Activated CD4-positive, alpha-beta T cell treated with anti-CD3 and anti-CD28 coated beads, Interleukin-2, amount 50 U/mL, for 48 hours (primary cell): Measurements from ENCODE around the gene NKAPD1.
A peak's percentile ranks its signal among the peaks of the same experiment; 100 is the strongest.
"Not testable (repeated sequence)": the region's sequence is repeated elsewhere in the genome, so short reads cannot be mapped to it uniquely, and the experiment has no call there.

Experiments used
- DNase-seq, 2 experiments: peaks; one replicate each; pipeline ENCODE4 v3.0.0-alpha.2; 2020

NKAPD1 gene

GRCh38 chr11:112086422-112087191 lies 12.5 kb downstream of the NKAPD1 start, which contains the start of the genes SDHD and TIMM8B:
TSS of gene SDHD (plus strand) at chr11:112086873. CDS start at chr11:112086908, 35 bp downstream.
TSS of gene TIMM8B (minus strand) at chr11:112086756. CDS start at chr11:112086723, 33 bp downstream.
- peak; percentile 92 to 95 for DNase-seq

DNA sequence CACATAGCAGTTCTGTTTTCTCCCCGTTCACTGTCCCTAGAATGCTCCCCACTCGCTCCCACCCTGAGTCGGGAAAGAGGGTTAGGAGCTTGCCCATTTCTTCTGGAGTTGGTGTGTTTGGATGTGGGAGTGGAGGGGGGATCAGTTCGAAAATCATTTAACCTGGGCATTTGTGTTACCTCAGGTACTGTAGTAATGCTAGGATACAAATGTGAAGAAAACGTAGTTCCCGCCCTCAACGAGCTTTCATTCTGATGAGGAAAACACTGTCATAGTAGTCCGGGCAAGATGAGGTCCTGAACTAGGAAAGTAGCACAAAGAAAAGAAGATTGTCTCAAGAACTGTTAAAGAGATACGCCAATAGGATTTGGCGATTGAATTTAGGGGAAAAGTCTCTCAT lies 13.1 kb downstream of the NKAPD1 start:
- DNase-seq = no peak

- not testable (repeated sequence) for DNase-seq
Measured at GRCh38 chr11:112095302-112095701, 21.2 kb downstream of the NKAPD1 start.

DNA sequence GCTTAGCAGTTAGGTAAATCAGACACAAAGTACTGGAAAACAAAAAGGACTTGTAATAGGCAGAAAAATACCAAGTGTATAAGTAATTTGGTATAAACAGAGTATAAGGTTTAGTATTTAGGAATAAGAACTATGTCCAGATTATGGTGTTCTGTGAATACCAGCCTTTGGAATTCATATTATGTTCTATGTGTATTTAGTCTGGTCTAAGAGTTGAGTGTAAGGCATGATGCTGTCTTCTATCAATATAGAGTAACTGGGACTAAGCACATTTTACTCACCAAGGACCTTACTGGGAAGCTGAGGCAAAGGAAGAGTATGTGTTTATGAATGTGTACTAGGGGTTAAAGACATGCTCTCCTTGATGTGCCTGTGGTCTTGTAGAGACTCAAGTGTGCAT lies 22.1 kb downstream of the NKAPD1 start:
- DNase-seq = no peak

- no peak for DNase-seq
Measured at GRCh38 chr11:112097734-112098528, 23.8 kb downstream of the NKAPD1 start.

GRCh38 chr11:112100462-112100861 lies 26.4 kb downstream of the NKAPD1 start:
- DNase-seq = no peak

- DNase-seq = no peak
Measured at GRCh38 chr11:112103446-112103845, 29.3 kb downstream of the NKAPD1 start.

DNA sequence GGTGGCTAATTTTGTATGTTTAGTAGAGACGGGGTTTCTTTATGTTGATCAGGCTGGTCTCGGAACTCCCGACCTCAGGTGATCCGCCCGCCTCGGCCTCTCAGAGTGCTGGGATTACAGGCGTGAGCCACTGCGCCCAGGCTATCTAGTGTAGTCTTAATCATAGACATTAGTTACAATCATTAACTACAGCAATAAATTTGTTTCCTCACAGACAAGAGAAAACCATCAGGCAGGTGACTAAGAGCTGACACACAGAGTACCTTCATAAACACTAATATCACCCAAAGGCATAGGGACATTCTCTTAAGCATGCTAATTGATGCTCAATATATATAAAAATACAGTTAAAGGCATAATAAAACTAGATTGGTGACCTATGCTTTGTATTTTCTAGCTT lies 32.0 kb downstream of the NKAPD1 start:
- no peak for DNase-seq

- DNase-seq = no peak
Measured at GRCh38 chr11:112113539-112114457, 39.7 kb downstream of the NKAPD1 start.

DNA sequence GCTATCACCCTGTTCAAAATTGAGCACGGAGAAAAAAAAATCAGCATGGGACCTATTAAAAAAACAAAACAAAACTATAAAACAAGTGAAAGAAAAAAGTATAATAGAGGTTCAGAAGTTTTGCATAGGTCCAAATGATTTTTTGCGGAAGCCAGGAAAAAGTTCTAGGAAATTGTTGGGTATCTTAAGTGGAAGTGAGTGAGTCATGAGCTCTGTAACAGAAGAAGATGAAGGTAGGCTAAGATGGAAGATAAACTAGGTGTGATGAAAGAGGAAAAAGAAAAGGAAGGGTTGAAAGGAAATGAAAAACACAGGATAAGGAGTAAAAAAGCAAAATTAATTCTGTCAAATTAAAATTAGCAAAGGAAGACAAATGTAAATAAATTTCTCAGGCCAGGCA lies 40.4 kb downstream of the NKAPD1 start:
- no peak for DNase-seq

GRCh38 chr11:112115386-112115785 lies 41.3 kb downstream of the NKAPD1 start:
- DNase-seq = no peak

- DNase-seq = no peak
Measured at GRCh38 chr11:112118176-112118575, 44.1 kb downstream of the NKAPD1 start.

- DNase-seq = no peak
Measured at GRCh38 chr11:112121981-112122615, 48.0 kb downstream of the NKAPD1 start.

DNA sequence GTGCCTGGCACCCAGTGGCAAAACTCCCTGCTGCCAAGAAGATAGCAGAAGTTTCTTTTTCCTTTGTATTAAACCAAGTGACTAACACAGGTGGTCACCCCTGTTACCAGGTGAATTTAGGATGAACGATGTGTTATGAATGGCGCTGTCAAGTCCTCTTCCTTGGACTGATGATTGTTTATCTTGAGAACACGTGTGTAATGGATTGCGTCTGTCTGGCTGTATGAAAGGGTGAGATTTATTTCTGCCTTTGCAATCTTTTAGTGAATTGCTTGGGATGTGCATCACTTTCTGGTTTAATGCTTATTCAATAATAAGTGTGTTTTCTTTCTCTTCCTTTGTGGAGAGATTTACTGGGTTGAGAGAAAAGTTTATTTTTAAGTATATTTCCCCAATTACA lies 49.0 kb downstream of the NKAPD1 start:
- DNase-seq = no peak

- DNase-seq = no peak
Measured at GRCh38 chr11:112127056-112127455, 53.0 kb downstream of the NKAPD1 start.

DNA sequence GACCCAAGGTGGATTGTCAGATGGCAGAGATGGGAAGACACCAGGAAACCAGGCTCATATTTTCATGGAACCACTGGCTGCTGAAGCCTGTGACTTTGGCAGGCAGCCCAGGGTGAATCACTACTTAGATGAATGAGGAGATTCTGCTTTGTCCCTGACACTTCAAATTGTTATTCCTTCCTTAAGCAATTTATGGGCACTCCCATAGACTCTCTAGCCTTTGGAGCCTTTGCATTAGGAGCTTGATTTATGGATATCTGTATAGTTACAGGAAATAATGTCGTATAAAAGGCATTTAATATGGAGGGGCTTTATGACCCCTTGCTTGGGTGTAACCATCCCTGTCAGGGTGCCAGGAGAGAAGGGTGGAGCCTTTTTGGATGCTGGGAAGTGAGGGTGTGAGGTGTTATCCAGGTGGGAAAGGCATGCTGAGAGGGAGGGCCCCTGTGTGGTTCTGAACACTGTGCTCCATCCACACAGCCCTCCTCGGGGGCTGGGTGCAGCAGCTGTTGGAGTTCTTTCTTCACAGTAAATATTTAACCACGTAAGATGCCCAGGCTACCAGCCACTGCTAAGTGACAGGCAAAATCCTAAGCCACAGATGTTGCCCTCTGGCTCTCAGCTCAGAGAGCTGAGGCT lies 54.5 kb downstream of the NKAPD1 start:
- DNase-seq = no peak

DNA sequence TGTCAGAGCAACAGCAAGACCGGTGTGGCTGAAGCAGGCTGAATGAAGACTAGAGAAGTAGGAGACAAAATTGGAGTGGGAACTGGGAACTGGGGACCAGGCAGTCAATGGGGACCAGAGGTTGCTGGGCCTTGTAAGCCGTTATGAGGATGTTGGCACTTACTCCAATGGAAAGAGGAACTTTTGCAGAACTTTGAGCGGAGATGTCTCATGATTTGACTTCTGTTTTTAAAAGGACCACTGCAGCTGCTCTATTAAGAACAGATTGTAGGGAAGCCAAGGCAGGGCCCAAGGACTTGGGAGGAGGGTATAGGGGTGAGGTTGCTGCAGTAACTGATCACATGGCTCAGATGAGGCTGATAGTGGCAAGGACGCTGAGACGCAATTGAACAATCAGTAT lies 55.6 kb downstream of the NKAPD1 start:
- DNase-seq = no peak

GRCh38 chr11:112132737-112133136 lies 58.6 kb downstream of the NKAPD1 start:
- DNase-seq = no peak

- DNase-seq = no peak
Measured at GRCh38 chr11:112134473-112134872, 60.4 kb downstream of the NKAPD1 start.
